Adrenal gland (tissue), 12 donors: ENCODE results near the gene CA10. TPM values are rescaled to one million over a fixed set of nuclear protein-coding genes. Genes with fewer than 3 reads are reported as not detected.

ENCODE experiments used
- DNase-seq, 7 donors: peaks; one replicate each; pipeline ENCODE4 v3.0.0-alpha.2; 2019 to 2020
- H3K27ac ChIP-seq, 5 donors: fragments of 200-600 bp; sonication (generic) in 4 of 5; 1 replicate in 3 of 5; 2 replicates in 2 of 5; pipeline versions ENCODE4 v1.5.1 to v1.8.0; 2016 to 2020; ENCODE audit warnings: mild to moderate bottlenecking in 1 of 5
- H3K27me3 ChIP-seq: fragments of 200-600 bp; 2 replicates; pipeline ENCODE4 v1.8.0; 2021
- H3K36me3 ChIP-seq, 2 donors: fragments of 200-600 bp; replicated peaks in 1 of 2; 1 replicate in 1 of 2; 2 replicates in 1 of 2; pipeline versions ENCODE4 v1.5.1 to v1.8.0; 2018 to 2022
- H3K4me1 ChIP-seq, 2 donors: fragments of 200-600 bp; replicated peaks in 1 of 2; 1 replicate in 1 of 2; 2 replicates in 1 of 2; pipeline versions ENCODE4 v1.5.1 to v1.8.0; 2018 to 2021
- H3K4me3 ChIP-seq, 4 donors: fragments of 200-600 bp; sonication (generic) in 3 of 4; one replicate each; pipeline ENCODE4 v1.5.1; 2016 to 2018
- H3K9me3 ChIP-seq, 3 donors: fragments of 200-600 bp; sonication (generic) in 1 of 3; replicated peaks in 1 of 3; 1 replicate in 2 of 3; 2 replicates in 1 of 3; pipeline versions ENCODE4 v1.5.1 to v1.8.0; 2016 to 2021
- CTCF ChIP-seq, 6 experiments: fragments of 450-650 bp in 4 of 6; fragments of 200-600 bp in 2 of 6; sonication (generic) in 1 of 6; IDR thresholded peaks; 1 replicate in 5 of 6; 2 replicates in 1 of 6; pipeline versions ENCODE4 v1.5.1 to v1.8.0; 2016 to 2021; ENCODE audit warnings: antibody characterized with exemption in 6 of 6, mild to moderate bottlenecking in 2 of 6, moderate library complexity in 1 of 6
- POLR2A ChIP-seq, 2 donors: fragments of 450-650 bp; IDR thresholded peaks; one replicate each; pipeline ENCODE4 v1.6.1; 2017; ENCODE audit warnings: antibody characterized with exemption in 2 of 2, mild to moderate bottlenecking in 2 of 2, moderate library complexity in 1 of 2
- WGBS, 4 donors: extraction: QIAGEN DNeasy Blood & Tissue Kit in 2 of 4; methylation state at CpG; one replicate each; pipeline versions ENCODE4 v1.1.5 to v1.1.7; 2013 to 2017; 5-methylcytosine and 5-hydroxymethylcytosine counted together
- intact Hi-C, 2 donors: fragments of 100-400 bp; cut with DNase I; formaldehyde crosslinking; loops; one replicate each; pipeline versions ENCODE4 v1.14.1 to v1.15.0; 2022 to 2023
- polyA plus RNA-seq, 3 donors: library from polyadenylated mRNA; stranded (reverse); fragments of 200-250 nt in 2 of 3; fragments of 350-450 nt in 1 of 3; fragmentation: Illumina TruSeq in 1 of 3; extraction: RNeasy Lipid Tissue Mini Kit (QIAGEN cat#74804) in 1 of 3; gene quantifications; one replicate each; pipeline ENCODE4 v1.2.3, GENCODE V29; 2013 to 2014
- total RNA-seq, 9 donors: library from RNA; depleted of rRNA in 4 of 9; stranded (reverse); fragments of >200 nt in 4 of 9; fragments of 120-200 nt in 1 of 9; fragmentation: NEBNext Ultra II Directional in 1 of 9; extraction: Animal tissue kit (Norgen Biotek cat#: 25700) in 1 of 9; gene quantifications; one replicate each; pipeline versions ENCODE4 v1.1.0 to v1.2.4, GENCODE V29; 2013 to 2023
- donor health status: healthy with polysubstance abuse.
- donor health status: Bipolar disorder and iron deficiency.
- donor health status: DM: yes; HTN: yes; CAD: no.
- donor health status: DM: no; HTN: no; CAD: no.
- donor health status: DM: no; HTN: no; CAD: no.
- donor health status: DM: yes; HTN: yes; CAD: no.

CA10 gene
- total and polyA plus RNA-seq, 12 donors = 0.27 to 3.1 (median 2.5) TPM; not detected in 5

- TF ChIP-seq CTCF (IDR thresholded peaks at IDR 0.05) (no peak), POLR2A (IDR thresholded peaks at IDR 0.05) (no peak)
- intact Hi-C loops = no loop called here
- 63 to 80% (median 69%) methylated on average over 2 of the region's 2 CpGs for whole genome bisulfite sequencing, 4 donors
- no peak overlapping the region for H3K27ac ChIP-seq
- H3K4me3 ChIP-seq = no peak overlapping the region
- H3K9me3 ChIP-seq = no peaks in the 10 kb centered on the region
- no peaks in the 10 kb centered on the region for H3K36me3 ChIP-seq
- no peaks in the 10 kb centered on the region for H3K27me3 ChIP-seq
- H3K4me1 ChIP-seq = no peaks in the 10 kb centered on the region
- DNase-seq = no peak
Observed at GRCh38 chr17:51667706-51668083, 490.8 kb downstream of the CA10 start.

GRCh38 chr17:51666971-51667705 is 491.4 kb downstream of the CA10 start:
- intact Hi-C loops = no loop called here
- H3K4me3 ChIP-seq = no peak overlapping the region
- DNase-seq = no peak
- H3K36me3 ChIP-seq = no peaks in the 10 kb centered on the region
- WGBS, 4 donors = 14 to 47% (median 41%) methylated on average over 1 of the region's 1 CpG
- no peak overlapping the region for H3K27ac ChIP-seq
- H3K9me3 ChIP-seq = no peaks in the 10 kb centered on the region
- no peaks in the 10 kb centered on the region for H3K27me3 ChIP-seq
- no peak for TF ChIP-seq POLR2A (IDR thresholded peaks at IDR 0.05)
- TF ChIP-seq CTCF (IDR thresholded peaks at IDR 0.05) = no peak
- no peaks in the 10 kb centered on the region for H3K4me1 ChIP-seq

GRCh38 chr17:51662204-51663056 is 496.1 kb downstream of the CA10 start:
- Histone ChIP-seq H3K27me3 (no peaks in the 10 kb centered on the region), H3K36me3 (no peaks in the 10 kb centered on the region), H3K4me1 (no peaks in the 10 kb centered on the region), H3K27ac (no peak overlapping the region), H3K4me3 (no peak overlapping the region), H3K9me3 (no peaks in the 10 kb centered on the region)
- intact Hi-C loops = no loop called here
- WGBS, 4 donors = 75 to 82% (median 80%) methylated on average over 2 of the region's 2 CpGs
- TF ChIP-seq CTCF (IDR thresholded peaks at IDR 0.05) (no peak), POLR2A (IDR thresholded peaks at IDR 0.05) (no peak)
- no peak for DNase-seq

GRCh38 chr17:51661403-51661802 is 497.1 kb downstream of the CA10 start:
- Histone ChIP-seq H3K27ac (no peak overlapping the region), H3K9me3 (no peaks in the 10 kb centered on the region), H3K36me3 (no peaks in the 10 kb centered on the region), H3K4me1 (no peaks in the 10 kb centered on the region), H3K4me3 (no peak overlapping the region), H3K27me3 (no peaks in the 10 kb centered on the region)
- no peak for DNase-seq
- 51 to 81% (median 60%) methylated on average over 4 of the region's 4 CpGs for WGBS, 4 donors
- no peak for TF ChIP-seq CTCF (IDR thresholded peaks at IDR 0.05)
- no peak for TF ChIP-seq POLR2A (IDR thresholded peaks at IDR 0.05)
- intact Hi-C loops = no loop called here
